Right renal pelvis (tissue), 4 donors: ENCODE data around the gene SPTAN1. TPM values are rescaled to one million over a fixed set of nuclear protein-coding genes. Genes with fewer than 3 reads are reported as not detected.
"Not testable (repeated sequence)": the region's sequence is repeated elsewhere in the genome, so short reads cannot be mapped to it uniquely, and the experiment has no call there.

ENCODE experiments used
- DNase-seq, 4 donors: peaks; one replicate each; pipeline ENCODE4 v3.0.0-alpha.2; 2013; ENCODE audit warnings: low read depth in 4 of 4, low spot score in 3 of 4, missing footprints in 1 of 4
- polyA plus RNA-seq, 4 donors: library from polyadenylated mRNA; unstranded; fragments of 120-200 nt; gene quantifications; one replicate each; pipeline ENCODE4 v1.2.1, GENCODE V29; 2013; ENCODE audit not compliant: insufficient read length in 4 of 4

The SPTAN1 gene
- polyA plus RNA-seq, 4 donors, result 301 to 363 (median 329) TPM

GRCh38 chr9:128654481-128654880, 102.1 kb downstream of the SPTAN1 start:
- no peak for DNase-seq

- peak; percentile 85 to 98 (median 87) for DNase-seq
Measured at GRCh38 chr9:128656416-128657343, 104.3 kb downstream of the SPTAN1 start, which contains the start of gene DYNC2I2. TSS of gene DYNC2I2 (minus strand) at chr9:128656847. CDS start at chr9:128656726, 121 bp downstream.

- DNase-seq, result no peak
Measured at GRCh38 chr9:128657344-128657704, 104.9 kb downstream of the SPTAN1 start.

- DNase-seq, result no peak
Measured at GRCh38 chr9:128657796-128658195, 105.4 kb downstream of the SPTAN1 start.

GRCh38 chr9:128666481-128666941, 114.1 kb downstream of the SPTAN1 start:
- not testable (repeated sequence) for DNase-seq

- no peak for DNase-seq
Measured at GRCh38 chr9:128669786-128670185, 117.4 kb downstream of the SPTAN1 start.

GRCh38 chr9:128675382-128675781, 123.0 kb downstream of the SPTAN1 start:
- DNase-seq, result no peak

- DNase-seq, result no peak
Measured at GRCh38 chr9:128677794-128678193, 125.4 kb downstream of the SPTAN1 start.

Other genes starting within 250 kb of the SPTAN1 start
- 10 to 100 TPM; 38.9 to 42.9 (median 41.5) TPM for gene TRUB2, start 230.1 kb upstream of the SPTAN1 start, polyA plus RNA-seq
- 10 to 100 TPM; 54.8 to 70.1 (median 61.4) TPM for gene COQ4, start 229.7 kb upstream of the SPTAN1 start, polyA plus RNA-seq
- gene SLC27A4, start 212.1 kb upstream of the SPTAN1 start, polyA plus RNA-seq, result 10 to 100 TPM; 17.3 to 24.0 (median 18.2) TPM
- gene URM1, start 181.2 kb upstream of the SPTAN1 start, polyA plus RNA-seq, result 10 to 100 TPM; 52.0 to 65.8 (median 58.0) TPM
- gene CERCAM, start 131.7 kb upstream of the SPTAN1 start, polyA plus RNA-seq, result 10 to 100 TPM; 37.9 to 50.5 (median 40.8) TPM
- gene ODF2, start 96.6 kb upstream of the SPTAN1 start, polyA plus RNA-seq, result 10 to 100 TPM; 39.9 to 46.6 (median 41.6) TPM
- 10 to 100 TPM; 28.0 to 31.5 (median 30.4) TPM for gene GLE1, start 47.9 kb upstream of the SPTAN1 start, polyA plus RNA-seq
- gene DYNC2I2, start 104.3 kb downstream of the SPTAN1 start, polyA plus RNA-seq, result 10 to 100 TPM; 58.6 to 88.6 (median 64.9) TPM
- gene SET, start 136.6 kb downstream of the SPTAN1 start, polyA plus RNA-seq, result 100 to 1,000 TPM; 586 to 729 (median 699) TPM
- 10 to 100 TPM in 3 of 4 donors, 1 to 10 TPM in 1; 8.1 to 12.6 (median 10.2) TPM for gene PKN3, start 149.9 kb downstream of the SPTAN1 start, polyA plus RNA-seq
- 10 to 100 TPM; 17.0 to 25.1 (median 17.7) TPM for gene ZDHHC12, start 171.5 kb downstream of the SPTAN1 start, polyA plus RNA-seq
- 10 to 100 TPM; 31.7 to 42.6 (median 34.2) TPM for gene ZER1, start 219.3 kb downstream of the SPTAN1 start, polyA plus RNA-seq
- 10 to 100 TPM; 36.0 to 43.5 (median 41.0) TPM for gene TBC1D13, start 234.7 kb downstream of the SPTAN1 start, polyA plus RNA-seq